ENCODE measurements around the gene GPR17. TPM values are rescaled to one million over a fixed set of nuclear protein-coding genes. Genes with fewer than 3 reads are reported as not detected.

GPR17 gene
- total RNA-seq, 1 experiment from 2014 or later: 1.0 TPM

DNA sequence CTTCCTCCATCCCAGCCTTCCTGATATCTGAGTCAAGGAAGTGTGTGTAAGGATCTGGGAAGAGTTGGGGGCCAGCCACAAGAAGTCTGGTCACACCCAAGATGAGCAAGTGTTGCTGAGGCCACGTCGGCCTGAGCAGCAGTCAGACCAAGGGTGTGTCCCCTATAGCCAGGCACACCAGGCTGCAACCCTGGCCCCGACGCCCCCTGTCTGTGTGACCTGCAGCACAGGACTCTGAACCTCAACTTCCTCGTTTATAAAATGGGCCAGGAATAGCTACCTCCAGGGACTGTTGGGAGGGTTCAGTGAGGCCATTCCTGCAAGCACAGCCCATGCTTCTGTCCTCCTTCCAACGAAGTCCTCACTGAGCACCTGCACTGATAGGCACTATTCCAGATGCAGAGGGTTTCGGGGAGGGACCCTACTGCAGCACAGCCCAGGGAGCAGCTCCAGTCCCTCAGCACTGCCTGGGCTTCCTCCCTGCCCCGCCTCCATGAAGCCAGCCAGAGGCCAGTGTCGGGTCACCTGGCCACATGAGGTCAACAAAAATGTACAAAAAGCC, 16.1 kb downstream of the GPR17 start:
- no peak overlapping the region for H3K9ac ChIP-seq (ENCODE audit: low read length)
- no peaks in the 10 kb centered on the region for H3K9me2 ChIP-seq (replicated peaks; ENCODE audit: low read length)
- ChIA-PET CTCF (no interaction called here), POLR2A (ENCODE audit: unreplicated experiment) (no interaction called here)
- no peak overlapping the region for H3K4me3 ChIP-seq (ENCODE audit: low read length)
- H3K36me3 ChIP-seq (ENCODE audit: low read depth, low read length): no peaks in the 10 kb centered on the region
- intact Hi-C loops (cut with micrococcal nuclease): no loop called here
- no peaks in the 10 kb centered on the region for H3K9me3 ChIP-seq (ENCODE audit: low read length)
- DNase-seq (no peak), ATAC-seq (peak; percentile 46)
- H2AFZ ChIP-seq (ENCODE audit: low read length): no peak overlapping the region
- H3K4me2 ChIP-seq (ENCODE audit: low read length): no peak overlapping the region
- H4K20me1 ChIP-seq (ENCODE audit: low read length): no peaks in the 10 kb centered on the region
- no peaks in the 10 kb centered on the region for H3K4me1 ChIP-seq (ENCODE audit: insufficient read depth, low read length)
- H3F3A ChIP-seq (ENCODE audit: low read length, unreplicated experiment): no peaks in the 10 kb centered on the region
- TF ChIP-seq EZH2phosphoT487 (IDR thresholded peaks at IDR 0.05; ENCODE audit: borderline replicate concordance, low read length) (no peak), EZH2 (IDR thresholded peaks at IDR 0.05; ENCODE audit: low read length, unreplicated experiment) (no peak)
- no peak overlapping the region for H3K27ac ChIP-seq (ENCODE audit: low read length)
- H3K79me2 ChIP-seq (ENCODE audit: low read length): no peaks in the 10 kb centered on the region
- no peaks in the 10 kb centered on the region for H3K27me3 ChIP-seq (ENCODE audit: low read length)
- BruUV-seq (replicated peaks): no TSS peak

DNA sequence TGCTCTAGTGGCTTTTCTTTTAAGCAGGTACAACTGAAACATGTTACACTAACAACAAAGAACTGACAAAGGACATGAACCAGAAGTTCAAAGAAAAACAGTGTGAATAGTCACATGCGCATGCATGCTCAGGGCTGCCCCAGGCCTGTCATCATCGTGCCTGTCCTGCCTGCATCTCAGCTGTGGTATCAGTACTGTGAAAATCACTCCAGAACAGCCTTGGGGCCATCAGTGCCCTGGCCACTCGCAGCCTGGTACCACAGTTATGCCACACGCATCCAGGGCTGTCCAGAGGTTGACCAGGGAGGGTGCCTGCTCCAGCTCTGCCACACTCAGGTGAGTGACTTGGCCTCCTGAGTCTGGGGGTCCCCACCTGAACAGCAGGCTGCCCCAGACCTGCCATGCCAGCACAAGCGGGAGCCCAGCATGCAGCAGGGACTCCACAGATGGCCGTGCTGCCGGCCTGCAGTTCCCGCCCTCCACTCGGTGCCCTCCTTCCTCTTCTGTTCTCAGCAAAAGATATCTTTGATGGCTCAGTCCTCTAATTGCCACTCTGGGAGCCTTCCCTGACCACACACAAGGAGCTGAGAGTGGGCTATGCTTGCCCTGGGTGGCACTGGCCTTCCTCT, 17.1 kb downstream of the GPR17 start:
- Histone ChIP-seq H3K4me1 (ENCODE audit: insufficient read depth, low read length) (no peaks in the 10 kb centered on the region), H3K27ac (ENCODE audit: low read length) (no peak overlapping the region), H3K36me3 (ENCODE audit: low read depth, low read length) (no peaks in the 10 kb centered on the region; the same call in 1 of the 2 replicates), H3K9ac (ENCODE audit: low read length) (no peak overlapping the region), H3K79me2 (ENCODE audit: low read length) (no peaks in the 10 kb centered on the region), H3K4me3 (ENCODE audit: low read length) (no peak overlapping the region), H3K9me2 (replicated peaks; ENCODE audit: low read length) (no peaks in the 10 kb centered on the region), H4K20me1 (ENCODE audit: low read length) (no peaks in the 10 kb centered on the region), H3F3A (ENCODE audit: low read length, unreplicated experiment) (no peaks in the 10 kb centered on the region), H3K9me3 (ENCODE audit: low read length) (0 out of 2 replicates have a peak, but pooled peaks cover 5% of the 10 kb centered on the region), H2AFZ (ENCODE audit: low read length) (no peak overlapping the region), H3K4me2 (ENCODE audit: low read length) (no peak overlapping the region), H3K27me3 (ENCODE audit: low read length) (no peaks in the 10 kb centered on the region)
- POLR2A ChIA-PET (ENCODE audit: unreplicated experiment): no interaction called here
- DNase-seq (no peak), ATAC-seq (no peak)
- TF ChIP-seq CTCF (conservative IDR thresholded peaks at IDR 0.05; ENCODE audit: low read depth, low read length) (no peak), EZH2phosphoT487 (IDR thresholded peaks at IDR 0.05; ENCODE audit: borderline replicate concordance, low read length) (no peak), EZH2 (IDR thresholded peaks at IDR 0.05; ENCODE audit: low read length, unreplicated experiment) (no peak)
- intact Hi-C loops (cut with micrococcal nuclease): no loop called here
- no TSS peak for BruUV-seq (replicated peaks)
- CTCF ChIA-PET: no interaction called here

- no peaks in the 10 kb centered on the region for H3K27me3 ChIP-seq (ENCODE audit: low read length)
- no peak overlapping the region for H3K4me3 ChIP-seq (ENCODE audit: low read length)
- H3K9me3 ChIP-seq (ENCODE audit: low read length): 0 out of 2 replicates have a peak, but pooled peaks cover 5% of the 10 kb centered on the region
- ATAC-seq (no peak), DNase-seq (no peak)
- no peak for TF ChIP-seq EZH2 (IDR thresholded peaks at IDR 0.05; ENCODE audit: low read length, unreplicated experiment)
- TF ChIP-seq EZH2phosphoT487 (IDR thresholded peaks at IDR 0.05; ENCODE audit: borderline replicate concordance, low read length): no peak
- no peak for TF ChIP-seq CTCF (conservative IDR thresholded peaks at IDR 0.05; ENCODE audit: low read depth, low read length)
- no peaks in the 10 kb centered on the region for H3K79me2 ChIP-seq (ENCODE audit: low read length)
- H3K27ac ChIP-seq (ENCODE audit: low read length): no peak overlapping the region
- H2AFZ ChIP-seq (ENCODE audit: low read length): no peak overlapping the region
- H3F3A ChIP-seq (ENCODE audit: low read length, unreplicated experiment): no peaks in the 10 kb centered on the region
- POLR2A ChIA-PET (ENCODE audit: unreplicated experiment): no interaction called here
- no peak overlapping the region for H3K4me2 ChIP-seq (ENCODE audit: low read length)
- H4K20me1 ChIP-seq (ENCODE audit: low read length): no peaks in the 10 kb centered on the region
- no TSS peak for BruUV-seq (replicated peaks)
- H3K9me2 ChIP-seq (replicated peaks; ENCODE audit: low read length): no peaks in the 10 kb centered on the region
- intact Hi-C loops (cut with micrococcal nuclease): no loop called here
- no peaks in the 10 kb centered on the region for H3K4me1 ChIP-seq (ENCODE audit: insufficient read depth, low read length)
- CTCF ChIA-PET: no interaction called here
- no peaks in the 10 kb centered on the region; the same call in 1 of the 2 replicates for H3K36me3 ChIP-seq (ENCODE audit: low read depth, low read length)
- no peak overlapping the region for H3K9ac ChIP-seq (ENCODE audit: low read length)
These were observed 17.7 kb downstream of the GPR17 start for GRCh38 chr2:127663566-127664064.

All from PC-3 (cell line).